HepG2 (cell line): ENCODE results near the gene SAE1. TPM values are rescaled to one million over a fixed set of nuclear protein-coding genes. Genes with fewer than 3 reads are reported as not detected.

ENCODE experiments used
- CEBPG ChIP-seq: IDR thresholded peaks from 2 replicates; pipeline ENCODE4 v1.6.1; 2016
- DNMT1 ChIP-seq: sonication (generic); formaldehyde crosslinking; IDR thresholded peaks from 2 replicates; pipeline ENCODE4 v1.5.1; 2020; ENCODE audit warnings: mild to moderate bottlenecking, missing genetic modification reagents
- HMG20B ChIP-seq: conservative IDR thresholded peaks from 2 replicates; pipeline ENCODE4 v1.6.1; 2016; ENCODE audit warnings: missing genetic modification reagents, missing compliant biosample characterization
- HNRNPUL1 ChIP-seq: fragments of 200-400 bp; formaldehyde crosslinking; IDR thresholded peaks from 2 replicates; pipeline ENCODE4 v1.6.1; 2017; ENCODE audit warnings: low read depth, mild to moderate bottlenecking, low read length, moderate library complexity
- HOXA7 ChIP-seq: sonication (generic); formaldehyde crosslinking; IDR thresholded peaks from 2 replicates; pipeline ENCODE4 v1.8.1; 2022; ENCODE audit warnings: mild to moderate bottlenecking, missing genetic modification reagents, moderate library complexity
- IRF2 ChIP-seq: IDR thresholded peaks from 2 replicates; pipeline ENCODE4 v1.6.1; 2018; ENCODE audit warnings: missing genetic modification reagents, missing compliant biosample characterization
- KDM2A ChIP-seq: sonication (generic); formaldehyde crosslinking; IDR thresholded peaks from 2 replicates; pipeline ENCODE4 v1.4.0; 2020; ENCODE audit warnings: low read depth, missing genetic modification reagents, borderline replicate concordance
- RAD51 ChIP-seq: fragments of 450-650 bp; IDR thresholded peaks from 2 replicates; pipeline ENCODE4 v1.6.1; 2016; ENCODE audit warnings: borderline replicate concordance
- SIN3B ChIP-seq: fragments of 150-350 bp; IDR thresholded peaks from 2 replicates; pipeline ENCODE4 v1.6.1; 2014; ENCODE audit warnings: low read length
- SNAPC2 ChIP-seq: sonication (generic); formaldehyde crosslinking; IDR thresholded peaks from 2 replicates; pipeline ENCODE4 v1.8.1; 2022; ENCODE audit warnings: mild to moderate bottlenecking, missing genetic modification reagents
- SRF ChIP-seq: IDR thresholded peaks from 2 replicates; pipeline ENCODE4 v1.6.1; 2011; ENCODE audit warnings: mild to moderate bottlenecking, low read depth, low read length, moderate library complexity
- SRSF4 ChIP-seq: fragments of 200-400 bp; formaldehyde crosslinking; IDR thresholded peaks from one replicate; pipeline ENCODE4 v1.6.1; 2018; ENCODE audit warnings: mild to moderate bottlenecking, low read depth, low read length, moderate library complexity; ENCODE audit not compliant: poor library complexity, severe bottlenecking
- YEATS2 ChIP-seq: sonication (generic); formaldehyde crosslinking; IDR thresholded peaks from 2 replicates; pipeline ENCODE4 v1.4.0; 2020; ENCODE audit warnings: missing genetic modification reagents, borderline replicate concordance
- ZBTB1 ChIP-seq: sonication (generic); formaldehyde crosslinking; IDR thresholded peaks from 2 replicates; pipeline ENCODE4 v1.4.0; 2020; ENCODE audit warnings: missing genetic modification reagents, borderline replicate concordance
- ZMYM2 ChIP-seq: sonication (generic); formaldehyde crosslinking; IDR thresholded peaks from 2 replicates; pipeline ENCODE4 v1.8.0; 2022; ENCODE audit warnings: mild to moderate bottlenecking, missing genetic modification reagents
- ZNF138 ChIP-seq: sonication (generic); formaldehyde crosslinking; IDR thresholded peaks from 2 replicates; pipeline ENCODE4 v1.5.0; 2020; ENCODE audit warnings: mild to moderate bottlenecking, low read depth, missing genetic modification reagents
- ZNF24 ChIP-seq: fragments of 450-650 bp; IDR thresholded peaks from 2 replicates; pipeline ENCODE4 v1.6.1; 2017; ENCODE audit warnings: antibody characterized with exemption, mild to moderate bottlenecking
- ZNF296 ChIP-seq: sonication (generic); formaldehyde crosslinking; conservative IDR thresholded peaks from 2 replicates; pipeline ENCODE4 v1.5.0; 2020; ENCODE audit warnings: mild to moderate bottlenecking, missing genetic modification reagents
- ZNF484 ChIP-seq: sonication (generic); formaldehyde crosslinking; IDR thresholded peaks from 2 replicates; pipeline ENCODE4 v1.5.1; 2020; ENCODE audit warnings: mild to moderate bottlenecking, low read depth, missing genetic modification reagents, borderline replicate concordance
- ZNF569 ChIP-seq: sonication (generic); formaldehyde crosslinking; IDR thresholded peaks from 2 replicates; pipeline ENCODE4 v1.5.0; 2020; ENCODE audit warnings: mild to moderate bottlenecking, missing genetic modification reagents, moderate library complexity, borderline replicate concordance
- ZNF713 ChIP-seq: sonication (generic); formaldehyde crosslinking; IDR thresholded peaks from 2 replicates; pipeline ENCODE4 v1.4.0; 2020; ENCODE audit warnings: mild to moderate bottlenecking, missing genetic modification reagents
- ZNF775 ChIP-seq: sonication (generic); formaldehyde crosslinking; IDR thresholded peaks from 2 replicates; pipeline ENCODE4 v1.4.0; 2020; ENCODE audit warnings: missing genetic modification reagents, mild to moderate bottlenecking, moderate library complexity, borderline replicate concordance
- polyA plus RNA-seq, 8 experiments: library from polyadenylated mRNA; depleted of rRNA in 3 of 8; stranded (reverse) in 7 of 8; unstranded in 1 of 8; fragments of >200 nt; fragmentation: Illumina TruSeq in 4 of 8; extraction: Trizol in 4 of 8; gene quantifications; 2 replicates each; pipeline versions ENCODE4 v1.2.1 to v1.2.3, GENCODE V29; 2011 to 2016; ENCODE audit warnings: low read depth in 4 of 8, missing spikeins in 1 of 8, mixed read lengths in 1 of 8; ENCODE audit not compliant: insufficient read depth in 1 of 8
- total RNA-seq, 5 experiments: library from RNA; depleted of rRNA; stranded (reverse); fragments of >200 nt; fragmentation: Illumina TruSeq; extraction: Trizol; gene quantifications; 2 replicates each; pipeline ENCODE4 v1.2.3, GENCODE V29; 2016; ENCODE audit warnings: low read depth in 1 of 5
- TF ChIP-seq, protein P1 (sequence below): IDR thresholded peaks from 2 replicates; pipeline ENCODE4 v1.6.1; 2016; ENCODE audit warnings: low read depth
- TF ChIP-seq, protein P2 (sequence below): sonication (generic); formaldehyde crosslinking; IDR thresholded peaks from 2 replicates; pipeline ENCODE4 v1.4.0; 2020; ENCODE audit warnings: missing genetic modification reagents
- TF ChIP-seq, protein P3 (sequence below): sonication (generic); formaldehyde crosslinking; IDR thresholded peaks from 2 replicates; pipeline ENCODE4 v1.4.0; 2020; ENCODE audit warnings: low read depth, missing genetic modification reagents

SAE1 gene
- total and polyA plus RNA-seq, 2 of the 13 experiments (the other 11 are each of a cell fraction or from before 2014, with no cell fraction given), result 87.6 to 197 TPM

DNA sequence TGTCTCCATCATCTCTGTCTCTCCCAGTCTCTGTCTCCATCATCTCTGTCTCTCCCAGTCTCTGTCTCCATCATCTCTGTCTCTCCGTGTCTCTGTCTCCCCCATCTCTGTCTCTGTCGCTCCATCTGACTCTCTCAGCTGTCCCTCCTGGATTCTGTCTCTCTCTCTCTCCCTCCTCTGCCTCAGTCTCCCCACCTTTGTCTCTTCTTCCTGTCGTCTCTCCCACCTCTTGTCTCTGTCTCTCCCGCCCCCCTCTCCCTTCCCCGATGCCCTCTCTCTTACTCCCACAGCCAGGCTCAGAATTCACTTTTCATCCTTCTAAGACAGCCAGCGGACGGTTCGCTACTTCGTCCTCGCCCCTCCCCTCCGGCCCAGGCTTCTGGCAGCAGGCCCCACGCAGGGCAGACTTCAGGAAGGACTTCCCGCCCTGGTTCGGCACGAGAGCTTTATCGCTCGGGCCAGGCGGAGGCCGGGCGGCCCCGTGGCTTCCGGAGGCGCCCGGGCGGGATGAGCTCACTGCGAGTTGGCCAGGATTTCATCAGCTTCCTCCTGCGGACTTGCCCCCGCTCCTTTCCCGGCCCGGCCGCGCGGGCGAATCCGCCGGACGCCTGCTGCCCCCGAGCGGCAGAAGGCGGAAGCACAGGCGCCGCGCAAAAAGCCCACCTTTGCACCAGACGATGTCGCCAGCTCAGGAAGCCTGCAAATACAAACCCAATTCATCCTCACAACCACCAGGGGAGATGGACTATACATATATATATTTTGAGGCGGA is 113.3 kb downstream of the SAE1 start (continued):
- TF ChIP-seq SNAPC2 (CRISPR knock-in tag), result no peak
- 0 out of 2 replicates have a peak, but pooled peaks have one; percentile 50 for TF ChIP-seq HNRNPUL1
- no peak for TF ChIP-seq DNMT1
- 0 out of 2 replicates have a peak, but pooled peaks have one; percentile 73 for TF ChIP-seq ZNF713
- TF ChIP-seq, protein P1, sequence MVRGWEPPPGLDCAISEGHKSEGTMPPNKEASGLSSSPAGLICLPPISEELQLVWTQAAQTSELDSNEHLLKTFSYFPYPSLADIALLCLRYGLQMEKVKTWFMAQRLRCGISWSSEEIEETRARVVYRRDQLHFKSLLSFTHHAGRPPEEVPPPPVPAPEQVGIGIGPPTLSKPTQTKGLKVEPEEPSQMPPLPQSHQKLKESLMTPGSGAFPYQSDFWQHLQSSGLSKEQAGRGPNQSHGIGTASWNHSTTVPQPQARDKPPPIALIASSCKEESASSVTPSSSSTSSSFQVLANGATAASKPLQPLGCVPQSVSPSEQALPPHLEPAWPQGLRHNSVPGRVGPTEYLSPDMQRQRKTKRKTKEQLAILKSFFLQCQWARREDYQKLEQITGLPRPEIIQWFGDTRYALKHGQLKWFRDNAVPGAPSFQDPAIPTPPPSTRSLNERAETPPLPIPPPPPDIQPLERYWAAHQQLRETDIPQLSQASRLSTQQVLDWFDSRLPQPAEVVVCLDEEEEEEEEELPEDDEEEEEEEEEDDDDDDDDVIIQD (CRISPR knock-in tag), result 0 out of 2 replicates have a peak, but pooled peaks have one; percentile 31
- TF ChIP-seq SRSF4, result no peak
- peak; percentile 81; the same call in 1 of the 2 replicates for TF ChIP-seq ZMYM2 (CRISPR knock-in tag)
- no peak for TF ChIP-seq SRF
- TF ChIP-seq ZNF24, result 0 out of 2 replicates have a peak, but pooled peaks have one; percentile 39
- 0 out of 2 replicates have a peak, but pooled peaks have one; percentile 42 for TF ChIP-seq HOXA7 (CRISPR knock-in tag)
- TF ChIP-seq ZNF296 (CRISPR knock-in tag), result no peak
- TF ChIP-seq YEATS2 (CRISPR knock-in tag), result peak; percentile 56; the same call in 1 of the 2 replicates
- TF ChIP-seq CEBPG (CRISPR knock-in tag), result peak; percentile 98
- no peak for TF ChIP-seq RAD51
- no peak for TF ChIP-seq SIN3B
- TF ChIP-seq HMG20B (CRISPR knock-in tag), result no peak
- TF ChIP-seq ZNF484 (CRISPR knock-in tag), result no peak
- no peak for TF ChIP-seq ZNF138
- TF ChIP-seq IRF2 (CRISPR knock-in tag), result peak; percentile 89
- TF ChIP-seq, protein P2, sequence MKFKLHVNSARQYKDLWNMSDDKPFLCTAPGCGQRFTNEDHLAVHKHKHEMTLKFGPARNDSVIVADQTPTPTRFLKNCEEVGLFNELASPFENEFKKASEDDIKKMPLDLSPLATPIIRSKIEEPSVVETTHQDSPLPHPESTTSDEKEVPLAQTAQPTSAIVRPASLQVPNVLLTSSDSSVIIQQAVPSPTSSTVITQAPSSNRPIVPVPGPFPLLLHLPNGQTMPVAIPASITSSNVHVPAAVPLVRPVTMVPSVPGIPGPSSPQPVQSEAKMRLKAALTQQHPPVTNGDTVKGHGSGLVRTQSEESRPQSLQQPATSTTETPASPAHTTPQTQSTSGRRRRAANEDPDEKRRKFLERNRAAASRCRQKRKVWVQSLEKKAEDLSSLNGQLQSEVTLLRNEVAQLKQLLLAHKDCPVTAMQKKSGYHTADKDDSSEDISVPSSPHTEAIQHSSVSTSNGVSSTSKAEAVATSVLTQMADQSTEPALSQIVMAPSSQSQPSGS (CRISPR knock-in tag), result peak; percentile 98
- TF ChIP-seq ZBTB1 (CRISPR knock-in tag), result no peak
- TF ChIP-seq ZNF569 (CRISPR knock-in tag), result no peak
- peak; percentile 89 for TF ChIP-seq KDM2A (CRISPR knock-in tag)
- no peak for TF ChIP-seq ZNF775 (CRISPR knock-in tag)
- TF ChIP-seq, protein P3, sequence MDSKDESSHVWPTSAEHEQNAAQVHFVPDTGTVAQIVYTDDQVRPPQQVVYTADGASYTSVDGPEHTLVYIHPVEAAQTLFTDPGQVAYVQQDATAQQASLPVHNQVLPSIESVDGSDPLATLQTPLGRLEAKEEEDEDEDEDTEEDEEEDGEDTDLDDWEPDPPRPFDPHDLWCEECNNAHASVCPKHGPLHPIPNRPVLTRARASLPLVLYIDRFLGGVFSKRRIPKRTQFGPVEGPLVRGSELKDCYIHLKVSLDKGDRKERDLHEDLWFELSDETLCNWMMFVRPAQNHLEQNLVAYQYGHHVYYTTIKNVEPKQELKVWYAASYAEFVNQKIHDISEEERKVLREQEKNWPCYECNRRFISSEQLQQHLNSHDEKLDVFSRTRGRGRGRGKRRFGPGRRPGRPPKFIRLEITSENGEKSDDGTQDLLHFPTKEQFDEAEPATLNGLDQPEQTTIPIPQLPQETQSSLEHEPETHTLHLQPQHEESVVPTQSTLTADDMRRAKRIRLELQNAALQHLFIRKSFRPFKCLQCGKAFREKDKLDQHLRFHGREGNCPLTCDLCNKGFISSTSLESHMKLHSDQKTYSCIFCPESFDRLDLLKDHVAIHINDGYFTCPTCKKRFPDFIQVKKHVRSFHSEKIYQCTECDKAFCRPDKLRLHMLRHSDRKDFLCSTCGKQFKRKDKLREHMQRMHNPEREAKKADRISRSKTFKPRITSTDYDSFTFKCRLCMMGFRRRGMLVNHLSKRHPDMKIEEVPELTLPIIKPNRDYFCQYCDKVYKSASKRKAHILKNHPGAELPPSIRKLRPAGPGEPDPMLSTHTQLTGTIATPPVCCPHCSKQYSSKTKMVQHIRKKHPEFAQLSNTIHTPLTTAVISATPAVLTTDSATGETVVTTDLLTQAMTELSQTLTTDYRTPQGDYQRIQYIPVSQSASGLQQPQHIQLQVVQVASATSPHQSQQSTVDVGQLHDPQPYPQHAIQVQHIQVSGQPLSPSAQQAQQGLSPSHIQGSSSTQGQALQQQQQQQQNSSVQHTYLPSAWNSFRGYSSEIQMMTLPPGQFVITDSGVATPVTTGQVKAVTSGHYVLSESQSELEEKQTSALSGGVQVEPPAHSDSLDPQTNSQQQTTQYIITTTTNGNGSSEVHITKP, result no peak
